PC-3 (cell line): ENCODE results near the gene C13orf42.

Experiments used
- CTCF ChIP-seq: fragments of 300-600 bp; sonication (generic); conservative IDR thresholded peaks from 2 replicates; pipeline ENCODE4 v1.5.1; 2017; ENCODE audit warnings: antibody characterized with exemption, low read depth, mild to moderate bottlenecking, low read length
- EZH2 ChIP-seq: fragments of 300-600 bp; sonication (generic); IDR thresholded peaks from one replicate; pipeline ENCODE4 v1.6.1; 2017; ENCODE audit warnings: antibody characterized with exemption, mild to moderate bottlenecking, low read length; ENCODE audit not compliant: unreplicated experiment
- EZH2phosphoT487 ChIP-seq: fragments of 300-600 bp; sonication (generic); IDR thresholded peaks from 2 replicates; pipeline ENCODE4 v1.6.1; 2018; ENCODE audit warnings: mild to moderate bottlenecking, antibody characterized with exemption, low read length, borderline replicate concordance

- TF ChIP-seq CTCF (no peak), EZH2 (no peak), EZH2phosphoT487 (no peak)
Observed at GRCh38 chr13:51083706-51084105, 27.4 kb downstream of the C13orf42 start.
